Nephron (organoid): ENCODE data around the gene ACVR2B.
A peak's percentile ranks its signal among the peaks of the same experiment; 100 is the strongest.

ENCODE experiments used
- H3K27ac Mint-ChIP-seq, 3 experiments: 2 replicates each; pipeline ENCODE4 v1.8.0; 2020; ENCODE audit warnings: mixed read lengths in 3 of 3, mild to moderate bottlenecking in 2 of 3, moderate library complexity in 1 of 3
- H3K27me3 Mint-ChIP-seq: 2 replicates; pipeline ENCODE4 v1.8.0; 2021; ENCODE audit warnings: low read depth, mild to moderate bottlenecking, moderate library complexity, mixed read lengths
- H3K36me3 Mint-ChIP-seq: 2 replicates; pipeline ENCODE4 v1.8.0; 2020; ENCODE audit warnings: low read depth, mixed read lengths
- H3K4me1 Mint-ChIP-seq: 2 replicates; pipeline ENCODE4 v1.8.0; 2020; ENCODE audit warnings: mixed read lengths
- H3K4me3 Mint-ChIP-seq, 3 experiments: 2 replicates each; pipeline ENCODE4 v1.8.0; 2020; ENCODE audit warnings: mild to moderate bottlenecking in 3 of 3, mixed read lengths in 3 of 3, moderate library complexity in 2 of 3
- H3K9me3 Mint-ChIP-seq: 2 replicates; pipeline ENCODE4 v1.8.0; 2020; ENCODE audit warnings: mixed read lengths
- CTCF ChIP-seq, 3 experiments: fragments of 200-600 bp; sonication (generic); IDR thresholded peaks; one replicate each; pipeline ENCODE4 v1.5.0; 2021; ENCODE audit warnings: antibody characterized with exemption in 3 of 3; ENCODE audit not compliant: unreplicated experiment in 3 of 3

The ACVR2B gene

GRCh38 chr3:38480930-38481329 lies 27.2 kb downstream of the ACVR2B start:
- Mint-ChIP-seq H3K9me3 (no peaks in the 10 kb centered on the region), H3K4me1 (peaks cover 9% of the 10 kb centered on the region), H3K36me3 (peaks cover 46% of the 10 kb centered on the region), H3K27me3 (peaks cover 3% of the 10 kb centered on the region), H3K27ac (no peak overlapping the region), H3K4me3 (no peak overlapping the region)
- TF ChIP-seq CTCF (IDR thresholded peaks at IDR 0.05; ENCODE audit: unreplicated experiment in 3 of 3): no peak

GRCh38 chr3:38482951-38483350 lies 29.3 kb downstream of the ACVR2B start:
- H3K27ac Mint-ChIP-seq: no peak overlapping the region
- H3K4me1 Mint-ChIP-seq: no peaks in the 10 kb centered on the region
- no peaks in the 10 kb centered on the region for H3K27me3 Mint-ChIP-seq
- peaks cover 57% of the 10 kb centered on the region for H3K36me3 Mint-ChIP-seq
- TF ChIP-seq CTCF (IDR thresholded peaks at IDR 0.05; ENCODE audit: unreplicated experiment in 3 of 3): no peak
- H3K4me3 Mint-ChIP-seq: no peak overlapping the region
- H3K9me3 Mint-ChIP-seq: no peaks in the 10 kb centered on the region

- Mint-ChIP-seq H3K27me3 (no peaks in the 10 kb centered on the region), H3K36me3 (peaks cover 50% of the 10 kb centered on the region), H3K4me1 (peaks cover 26% of the 10 kb centered on the region), H3K4me3 (no peak overlapping the region), H3K9me3 (no peaks in the 10 kb centered on the region), H3K27ac (peak overlapping the region in 2 of 3 experiments; percentile 38 to 49)
- no peak for TF ChIP-seq CTCF (IDR thresholded peaks at IDR 0.05; ENCODE audit: unreplicated experiment in 3 of 3)
Measured at GRCh38 chr3:38487323-38487722, 33.6 kb downstream of the ACVR2B start.

GRCh38 chr3:38488949-38489348 lies 35.3 kb downstream of the ACVR2B start:
- Mint-ChIP-seq H3K4me1 (peaks cover 34% of the 10 kb centered on the region), H3K4me3 (no peak overlapping the region), H3K9me3 (no peaks in the 10 kb centered on the region), H3K36me3 (peaks cover 36% of the 10 kb centered on the region), H3K27ac (no peak overlapping the region), H3K27me3 (no peaks in the 10 kb centered on the region)
- TF ChIP-seq CTCF (IDR thresholded peaks at IDR 0.05; ENCODE audit: unreplicated experiment in 3 of 3): no peak

- peaks cover 32% of the 10 kb centered on the region for H3K36me3 Mint-ChIP-seq
- no peak overlapping the region for H3K4me3 Mint-ChIP-seq
- H3K9me3 Mint-ChIP-seq: no peaks in the 10 kb centered on the region
- no peaks in the 10 kb centered on the region for H3K27me3 Mint-ChIP-seq
- no peak for TF ChIP-seq CTCF (IDR thresholded peaks at IDR 0.05; ENCODE audit: unreplicated experiment in 3 of 3)
- H3K4me1 Mint-ChIP-seq: peaks cover 34% of the 10 kb centered on the region
- peak overlapping the region in 1 of 3 experiments; percentile 6 for H3K27ac Mint-ChIP-seq
Measured at GRCh38 chr3:38489766-38490165, 36.1 kb downstream of the ACVR2B start.

GRCh38 chr3:38490281-38491030 lies 36.8 kb downstream of the ACVR2B start:
- Mint-ChIP-seq H3K27me3 (no peaks in the 10 kb centered on the region), H3K4me3 (peak overlapping the region in 1 of 3 experiments; percentile 3), H3K4me1 (peaks cover 34% of the 10 kb centered on the region), H3K36me3 (peaks cover 25% of the 10 kb centered on the region), H3K27ac (peak overlapping the region; percentile 13 to 88 (median 61)), H3K9me3 (no peaks in the 10 kb centered on the region)
- TF ChIP-seq CTCF (IDR thresholded peaks at IDR 0.05; ENCODE audit: unreplicated experiment in 3 of 3): no peak
